GM12875 (cell line): ENCODE results near the gene GNB3.

ENCODE experiments used
- H3K4me3 ChIP-seq: one replicate; pipeline ENCODE4 v1.5.1; 2011; ENCODE audit warnings: low read depth, low read length, control low read depth
- TF ChIP-seq, protein P1 (sequence below): IDR thresholded peaks from 2 replicates; pipeline ENCODE4 v1.5.1; 2011; ENCODE audit warnings: low read depth, mild to moderate bottlenecking, control low read depth, inconsistent platforms, low read length, moderate library complexity, borderline replicate concordance; ENCODE audit not compliant: insufficient read depth

The GNB3 gene

DNA sequence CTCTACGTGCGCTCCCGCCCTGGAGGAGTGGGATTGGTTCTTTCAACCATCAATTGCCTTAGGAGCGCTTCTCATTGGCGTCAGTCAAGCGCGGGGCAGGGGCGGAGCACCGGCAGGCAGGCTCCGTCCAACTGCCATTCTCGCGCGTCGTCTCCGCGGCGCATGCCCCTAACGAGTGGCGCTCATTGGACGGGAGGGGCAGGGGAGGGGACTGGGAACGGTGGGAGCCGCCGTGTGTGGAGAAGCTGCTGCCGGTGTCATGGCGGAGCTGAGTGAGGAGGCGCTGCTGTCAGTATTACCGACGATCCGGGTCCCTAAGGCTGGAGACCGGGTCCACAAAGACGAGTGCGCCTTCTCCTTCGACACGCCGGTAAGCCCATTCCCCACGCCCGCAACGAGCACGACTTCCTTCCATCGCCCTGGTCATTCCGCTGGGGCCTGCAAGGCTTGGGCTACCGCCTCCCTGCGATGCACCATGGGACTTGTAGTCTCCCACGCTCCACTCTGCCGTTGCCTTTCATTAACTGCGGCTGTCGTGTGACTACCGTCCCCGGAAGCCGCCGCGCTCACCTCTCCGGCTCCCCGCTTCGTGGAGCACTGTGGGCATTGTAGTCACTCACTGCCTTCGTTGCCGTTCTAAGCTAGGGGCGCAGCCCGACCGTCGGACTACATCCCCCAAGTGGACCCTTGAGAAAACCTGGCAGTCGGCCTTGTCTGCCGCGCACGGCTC lies 11.4 kb downstream of the GNB3 start, which contains the start of gene USP5:
Gene USP5, plus strand, starts transcription at position 230 of the 730 bp plus-strand sequence. Its CDS starts 30 bp downstream, at position 260.
- TF ChIP-seq, protein P1, sequence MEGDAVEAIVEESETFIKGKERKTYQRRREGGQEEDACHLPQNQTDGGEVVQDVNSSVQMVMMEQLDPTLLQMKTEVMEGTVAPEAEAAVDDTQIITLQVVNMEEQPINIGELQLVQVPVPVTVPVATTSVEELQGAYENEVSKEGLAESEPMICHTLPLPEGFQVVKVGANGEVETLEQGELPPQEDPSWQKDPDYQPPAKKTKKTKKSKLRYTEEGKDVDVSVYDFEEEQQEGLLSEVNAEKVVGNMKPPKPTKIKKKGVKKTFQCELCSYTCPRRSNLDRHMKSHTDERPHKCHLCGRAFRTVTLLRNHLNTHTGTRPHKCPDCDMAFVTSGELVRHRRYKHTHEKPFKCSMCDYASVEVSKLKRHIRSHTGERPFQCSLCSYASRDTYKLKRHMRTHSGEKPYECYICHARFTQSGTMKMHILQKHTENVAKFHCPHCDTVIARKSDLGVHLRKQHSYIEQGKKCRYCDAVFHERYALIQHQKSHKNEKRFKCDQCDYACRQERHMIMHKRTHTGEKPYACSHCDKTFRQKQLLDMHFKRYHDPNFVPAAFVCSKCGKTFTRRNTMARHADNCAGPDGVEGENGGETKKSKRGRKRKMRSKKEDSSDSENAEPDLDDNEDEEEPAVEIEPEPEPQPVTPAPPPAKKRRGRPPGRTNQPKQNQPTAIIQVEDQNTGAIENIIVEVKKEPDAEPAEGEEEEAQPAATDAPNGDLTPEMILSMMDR: no peak
- H3K4me3 ChIP-seq: peak within 1 kb of the TSS; percentile 86

DNA sequence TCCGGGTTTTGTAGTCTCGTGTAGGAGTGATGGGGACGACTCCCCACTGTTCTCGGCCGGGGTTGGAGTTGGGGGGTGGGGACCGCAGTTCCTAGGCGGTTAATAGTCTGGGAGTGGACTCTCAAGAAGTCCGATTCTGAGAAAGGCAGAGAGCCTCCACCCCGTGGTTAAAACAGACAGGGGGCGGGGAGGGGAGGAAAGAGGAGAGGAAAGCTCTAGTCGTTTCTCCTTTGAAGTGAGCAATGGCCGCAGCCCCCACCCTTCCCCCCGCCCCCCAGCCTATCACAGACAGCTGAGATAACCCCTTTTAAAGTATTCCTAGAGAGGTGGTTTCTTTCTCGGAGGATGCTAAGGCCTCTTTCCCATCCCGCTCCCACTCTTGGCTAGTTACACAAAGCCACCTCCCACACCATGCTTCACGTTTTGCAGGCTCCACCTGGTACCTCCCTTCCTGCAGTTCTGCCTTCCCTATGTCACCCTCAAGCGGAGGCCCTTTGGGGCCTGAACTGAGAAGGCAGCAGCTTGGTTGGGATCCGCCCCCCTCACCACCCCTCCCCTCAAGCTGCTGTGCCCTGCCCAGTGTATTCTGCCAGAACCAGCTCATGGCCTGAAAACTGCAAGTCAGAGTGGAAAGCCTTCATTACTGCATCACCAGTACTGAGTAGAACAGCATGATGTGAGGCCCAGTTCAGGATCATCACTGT lies 12.1 kb downstream of the GNB3 start:
- H3K4me3 ChIP-seq: peak overlapping the region; percentile 86
- TF ChIP-seq, protein P1: no peak

DNA sequence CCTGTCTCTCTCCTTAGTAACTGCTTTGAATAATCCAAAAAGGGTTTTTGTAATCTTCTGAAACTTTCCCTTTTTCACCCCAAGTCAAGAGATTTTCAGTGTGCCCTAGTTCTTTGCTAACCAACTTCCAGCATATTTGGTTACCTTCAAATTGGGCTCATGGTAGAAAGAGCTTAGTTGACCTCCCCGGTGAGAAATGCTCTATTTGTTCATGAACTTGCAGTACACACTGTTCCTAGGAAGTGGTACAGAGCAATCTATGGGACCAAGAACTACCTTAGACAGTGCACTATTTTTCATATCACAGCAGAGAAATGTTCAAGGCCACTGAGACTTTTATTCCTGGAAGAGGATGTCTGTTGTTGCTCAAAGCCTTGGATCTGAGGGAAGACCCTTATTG lies 12.9 kb downstream of the GNB3 start:
- TF ChIP-seq, protein P1: no peak

DNA sequence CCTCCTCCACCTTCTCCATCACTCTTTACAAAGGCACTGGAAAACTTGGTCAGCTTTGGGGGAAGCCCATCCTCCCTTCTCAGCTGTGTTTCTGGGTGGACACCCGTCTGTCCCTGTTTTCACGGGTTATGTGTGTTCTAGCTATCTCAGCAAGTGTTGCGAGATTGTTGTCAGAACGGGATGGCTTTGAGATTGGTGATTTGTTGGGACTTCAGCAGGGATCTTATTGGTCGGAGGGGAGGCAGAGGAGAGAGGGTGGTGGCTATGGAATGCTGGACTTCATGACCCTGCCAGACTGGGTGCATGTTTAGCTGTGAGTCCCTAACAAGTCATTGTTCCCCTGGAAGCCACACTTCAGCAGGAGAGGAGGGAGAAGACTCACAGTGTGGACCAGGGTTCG lies 13.3 kb downstream of the GNB3 start:
- TF ChIP-seq, protein P1: no peak
- H3K4me3 ChIP-seq: no peak overlapping the region

More for the DNA sequence above, 12.9 kb downstream of the GNB3 start:
- no peak overlapping the region for H3K4me3 ChIP-seq

DNA sequence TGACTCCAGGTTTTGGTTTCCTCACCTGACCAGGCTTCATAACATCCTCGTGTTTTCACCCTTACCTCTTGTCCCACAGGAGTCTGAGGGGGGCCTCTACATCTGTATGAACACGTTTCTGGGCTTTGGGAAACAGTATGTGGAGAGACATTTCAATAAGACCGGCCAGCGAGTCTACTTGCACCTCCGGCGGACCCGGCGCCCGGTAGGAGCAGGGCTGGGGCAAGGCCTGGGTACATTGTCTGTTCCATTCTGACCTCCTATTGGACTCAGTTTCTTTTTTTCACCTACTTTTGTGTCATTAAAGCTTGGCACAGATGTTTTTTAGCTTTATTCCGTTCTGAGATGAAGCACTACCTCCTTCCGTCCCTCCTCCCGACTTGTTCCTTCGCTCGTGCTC lies 14.6 kb downstream of the GNB3 start:
- TF ChIP-seq, protein P1: no peak
- H3K4me3 ChIP-seq: no peak overlapping the region

DNA sequence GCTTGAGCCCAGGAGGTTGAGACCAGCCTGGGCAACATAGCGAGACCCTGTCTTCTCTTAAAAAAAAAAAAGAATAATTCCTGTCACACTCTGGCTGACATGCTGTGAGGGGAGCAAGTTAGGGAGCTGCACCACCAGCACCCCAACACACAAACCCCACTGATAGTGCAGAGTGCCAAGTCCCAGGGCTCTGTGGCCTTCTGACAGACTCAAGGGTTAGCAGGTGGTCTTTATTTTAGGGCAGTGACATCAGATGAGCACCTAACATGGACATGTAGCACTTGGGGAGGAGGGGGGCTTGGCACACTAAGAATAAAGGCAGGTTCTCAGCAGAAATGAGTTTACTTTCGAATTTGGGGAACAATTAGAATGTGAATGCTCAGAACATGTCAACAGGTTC lies 18.1 kb downstream of the GNB3 start:
- TF ChIP-seq, protein P1: no peak

More for the DNA sequence above, 18.1 kb downstream of the GNB3 start:
- H3K4me3 ChIP-seq: no peak overlapping the region
